ENCODE measurements around the gene PPM1L.

PPM1L gene

GRCh38 chr3:160768918-160769317 is 12.9 kb downstream of the PPM1L start:
- Histone ChIP-seq H3K9ac (ENCODE audit: low read length) (no peak overlapping the region), H3K27me3 (ENCODE audit: control insufficient read depth, insufficient read depth, low read length) (no peaks in the 10 kb centered on the region), H3K36me3 (ENCODE audit: control insufficient read depth, insufficient read depth, low read length) (no peaks in the 10 kb centered on the region), H3K4me3 (ENCODE audit: low read length) (no peak overlapping the region), H3K9me3 (ENCODE audit: control insufficient read depth, low read length) (no peaks in the 10 kb centered on the region), H3K4me1 (ENCODE audit: control insufficient read depth, insufficient read depth, low read length) (no peaks in the 10 kb centered on the region)

DNA sequence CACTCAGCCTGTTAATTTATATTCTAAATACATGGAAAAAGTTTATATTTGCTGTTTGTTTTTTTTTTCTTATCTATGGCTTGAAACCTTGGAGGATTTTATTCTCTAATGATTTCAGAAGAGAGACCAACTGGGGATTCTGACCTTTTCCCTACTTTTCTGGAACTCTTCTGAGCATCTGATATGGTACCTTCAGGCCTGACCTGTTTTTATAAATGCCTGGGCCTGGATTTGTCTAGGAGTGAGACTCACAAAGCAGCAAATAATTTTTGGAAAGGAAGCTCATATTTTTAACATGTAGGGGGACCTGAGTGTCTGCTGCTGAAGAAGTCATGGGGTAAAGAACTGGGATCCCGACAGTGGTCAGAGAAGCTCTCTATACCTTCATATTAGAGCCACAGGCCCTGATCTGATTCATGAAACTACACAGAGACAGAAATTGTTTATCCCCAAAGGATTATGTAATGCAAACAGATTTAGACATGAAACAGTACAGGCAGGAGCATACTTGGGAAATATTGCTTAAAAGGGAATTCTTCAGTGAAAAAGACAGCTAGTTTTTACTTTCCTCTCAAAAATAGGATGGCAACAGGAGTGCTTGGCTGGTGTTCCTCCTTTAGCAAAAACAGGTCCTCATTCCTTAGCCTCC is 15.9 kb downstream of the PPM1L start:
- Histone ChIP-seq H3K9ac (ENCODE audit: low read length) (no peak overlapping the region), H3K4me1 (ENCODE audit: control insufficient read depth, insufficient read depth, low read length) (no peaks in the 10 kb centered on the region), H3K36me3 (ENCODE audit: control insufficient read depth, insufficient read depth, low read length) (no peaks in the 10 kb centered on the region), H3K27me3 (ENCODE audit: control insufficient read depth, insufficient read depth, low read length) (no peaks in the 10 kb centered on the region), H3K9me3 (ENCODE audit: control insufficient read depth, low read length) (no peaks in the 10 kb centered on the region), H3K4me3 (ENCODE audit: low read length) (no peak overlapping the region)

DNA sequence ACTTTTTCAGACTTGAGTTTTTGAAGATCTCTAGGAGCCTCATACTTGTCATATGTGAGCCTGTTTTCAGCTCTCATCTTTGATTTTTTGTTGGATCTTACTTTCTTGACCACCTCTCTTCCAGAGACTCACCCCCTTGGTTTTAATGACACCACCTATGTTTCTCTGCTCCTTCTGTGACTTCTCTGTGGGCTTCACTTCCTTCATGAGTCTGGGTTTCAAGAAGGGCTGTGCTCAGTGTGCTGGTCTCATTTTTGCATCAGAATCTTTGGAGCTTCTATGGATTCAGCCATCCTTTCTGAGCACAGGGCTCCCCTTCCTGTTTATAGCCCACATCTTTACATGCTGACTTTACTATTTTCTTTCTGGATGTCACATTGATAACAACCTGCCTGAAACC is 17.7 kb downstream of the PPM1L start:
- H3K9ac ChIP-seq (ENCODE audit: low read length), result no peak overlapping the region
- H3K36me3 ChIP-seq (ENCODE audit: control insufficient read depth, insufficient read depth, low read length), result no peaks in the 10 kb centered on the region
- H3K27me3 ChIP-seq (ENCODE audit: control insufficient read depth, insufficient read depth, low read length), result no peaks in the 10 kb centered on the region
- no peaks in the 10 kb centered on the region for H3K4me1 ChIP-seq (ENCODE audit: control insufficient read depth, insufficient read depth, low read length)
- no peak overlapping the region for H3K4me3 ChIP-seq (ENCODE audit: low read length)
- no peaks in the 10 kb centered on the region for H3K9me3 ChIP-seq (ENCODE audit: control insufficient read depth, low read length)

GRCh38 chr3:160774172-160774571 is 18.1 kb downstream of the PPM1L start:
- no peaks in the 10 kb centered on the region for H3K4me1 ChIP-seq (ENCODE audit: control insufficient read depth, insufficient read depth, low read length)
- H3K36me3 ChIP-seq (ENCODE audit: control insufficient read depth, insufficient read depth, low read length), result no peaks in the 10 kb centered on the region
- no peak overlapping the region for H3K9ac ChIP-seq (ENCODE audit: low read length)
- no peaks in the 10 kb centered on the region for H3K9me3 ChIP-seq (ENCODE audit: control insufficient read depth, low read length)
- no peak overlapping the region for H3K4me3 ChIP-seq (ENCODE audit: low read length)
- H3K27me3 ChIP-seq (ENCODE audit: control insufficient read depth, insufficient read depth, low read length), result no peaks in the 10 kb centered on the region

GRCh38 chr3:160778480-160778879 is 22.4 kb downstream of the PPM1L start:
- Histone ChIP-seq H3K36me3 (ENCODE audit: control insufficient read depth, insufficient read depth, low read length) (no peaks in the 10 kb centered on the region), H3K9me3 (ENCODE audit: control insufficient read depth, low read length) (no peaks in the 10 kb centered on the region), H3K4me1 (ENCODE audit: control insufficient read depth, insufficient read depth, low read length) (no peaks in the 10 kb centered on the region), H3K4me3 (ENCODE audit: low read length) (no peak overlapping the region), H3K9ac (ENCODE audit: low read length) (no peak overlapping the region), H3K27me3 (ENCODE audit: control insufficient read depth, insufficient read depth, low read length) (no peaks in the 10 kb centered on the region)

DNA sequence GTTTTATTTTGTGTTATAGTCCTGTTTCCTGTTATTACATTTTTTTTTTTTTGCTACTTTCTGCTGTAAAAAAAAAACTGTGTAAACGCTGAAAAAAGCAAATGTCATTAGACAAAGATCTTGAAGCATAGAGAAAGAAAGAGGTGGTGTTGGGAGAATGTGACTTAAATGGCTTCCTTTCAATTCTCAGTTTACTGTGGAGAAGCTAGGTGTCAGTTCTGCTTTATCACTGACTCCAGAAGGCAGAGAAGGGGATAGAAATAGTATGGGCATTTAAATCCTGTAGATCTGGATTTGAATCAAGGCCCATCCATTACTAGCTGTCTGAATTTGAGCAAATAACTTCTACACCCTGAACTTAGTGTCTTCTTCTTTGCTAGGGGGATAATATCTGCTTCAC is 23.0 kb downstream of the PPM1L start:
- Histone ChIP-seq H3K27me3 (ENCODE audit: control insufficient read depth, insufficient read depth, low read length) (no peaks in the 10 kb centered on the region), H3K36me3 (ENCODE audit: control insufficient read depth, insufficient read depth, low read length) (no peaks in the 10 kb centered on the region), H3K9me3 (ENCODE audit: control insufficient read depth, low read length) (no peaks in the 10 kb centered on the region), H3K4me3 (ENCODE audit: low read length) (no peak overlapping the region), H3K9ac (ENCODE audit: low read length) (no peak overlapping the region), H3K4me1 (ENCODE audit: control insufficient read depth, insufficient read depth, low read length) (no peaks in the 10 kb centered on the region)

DNA sequence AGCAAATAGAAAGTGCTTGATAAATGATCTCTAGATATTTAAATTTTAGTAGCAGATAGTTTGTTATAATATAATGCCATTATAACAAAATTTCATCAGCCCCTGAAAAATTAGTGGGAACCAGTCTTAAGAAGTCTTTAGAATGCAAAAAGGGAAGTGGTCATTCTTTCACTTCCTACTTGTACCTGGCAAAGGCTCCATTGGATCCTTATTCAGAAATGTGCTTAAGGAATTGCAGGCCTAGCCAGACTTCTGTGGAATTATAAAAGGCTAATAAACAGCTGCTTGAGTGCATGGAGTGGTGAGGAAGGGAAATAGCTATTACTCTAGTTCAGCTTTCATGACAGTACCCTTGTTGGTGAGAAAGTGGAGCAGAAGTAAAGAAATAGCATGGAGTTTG is 24.2 kb downstream of the PPM1L start:
- Histone ChIP-seq H3K27me3 (ENCODE audit: control insufficient read depth, insufficient read depth, low read length) (no peaks in the 10 kb centered on the region), H3K4me3 (ENCODE audit: low read length) (no peak overlapping the region), H3K9ac (ENCODE audit: low read length) (no peak overlapping the region), H3K36me3 (ENCODE audit: control insufficient read depth, insufficient read depth, low read length) (no peaks in the 10 kb centered on the region), H3K4me1 (ENCODE audit: control insufficient read depth, insufficient read depth, low read length) (peaks cover under 1% of the 10 kb centered on the region), H3K9me3 (ENCODE audit: control insufficient read depth, low read length) (no peaks in the 10 kb centered on the region)

DNA sequence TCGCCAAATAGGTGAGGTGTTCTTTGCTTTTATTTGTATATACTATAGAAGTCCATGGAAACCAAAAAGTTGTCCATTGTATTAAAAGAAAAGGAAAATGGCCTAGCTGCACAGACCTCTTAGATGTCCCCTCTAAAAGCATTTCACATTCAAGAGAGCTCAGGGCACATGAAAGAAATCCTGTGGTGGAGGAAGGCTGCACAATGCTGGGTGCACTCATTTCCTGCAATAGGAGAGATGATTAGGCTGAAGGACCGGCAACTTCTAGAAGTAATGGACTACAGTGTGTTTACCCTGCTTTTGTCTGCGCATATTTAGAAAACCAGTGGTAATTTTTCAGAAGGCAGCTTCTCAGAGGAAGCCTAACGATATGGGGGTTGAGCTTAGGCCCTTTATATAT is 25.4 kb downstream of the PPM1L start:
- no peak overlapping the region for H3K9ac ChIP-seq (ENCODE audit: low read length)
- H3K4me3 ChIP-seq (ENCODE audit: low read length), result no peak overlapping the region
- no peaks in the 10 kb centered on the region for H3K36me3 ChIP-seq (ENCODE audit: control insufficient read depth, insufficient read depth, low read length)
- peaks cover 5% of the 10 kb centered on the region for H3K4me1 ChIP-seq (ENCODE audit: control insufficient read depth, insufficient read depth, low read length)
- no peaks in the 10 kb centered on the region for H3K9me3 ChIP-seq (ENCODE audit: control insufficient read depth, low read length)
- H3K27me3 ChIP-seq (ENCODE audit: control insufficient read depth, insufficient read depth, low read length), result no peaks in the 10 kb centered on the region

DNA sequence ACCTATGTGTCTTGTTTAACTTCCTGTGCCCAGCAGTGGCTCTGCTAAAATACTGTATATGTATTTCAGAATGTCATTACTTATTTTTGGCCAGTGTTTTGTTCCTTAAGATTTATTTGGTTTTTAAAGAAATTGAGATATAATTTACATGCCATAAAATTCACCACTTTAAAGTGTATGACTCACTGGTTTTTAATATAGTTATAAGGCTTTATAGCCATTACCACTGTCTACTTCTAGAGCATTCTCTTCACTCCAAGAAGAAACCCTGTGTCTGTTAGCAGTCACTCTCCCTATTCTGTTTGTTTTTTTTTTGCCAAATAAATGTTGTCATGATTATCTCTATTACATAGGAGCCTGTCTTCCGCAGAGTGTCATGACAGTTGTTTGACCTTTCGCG is 25.8 kb downstream of the PPM1L start:
- peaks cover 5% of the 10 kb centered on the region for H3K4me1 ChIP-seq (ENCODE audit: control insufficient read depth, insufficient read depth, low read length)
- H3K9ac ChIP-seq (ENCODE audit: low read length), result no peak overlapping the region
- H3K27me3 ChIP-seq (ENCODE audit: control insufficient read depth, insufficient read depth, low read length), result no peaks in the 10 kb centered on the region

DNA sequence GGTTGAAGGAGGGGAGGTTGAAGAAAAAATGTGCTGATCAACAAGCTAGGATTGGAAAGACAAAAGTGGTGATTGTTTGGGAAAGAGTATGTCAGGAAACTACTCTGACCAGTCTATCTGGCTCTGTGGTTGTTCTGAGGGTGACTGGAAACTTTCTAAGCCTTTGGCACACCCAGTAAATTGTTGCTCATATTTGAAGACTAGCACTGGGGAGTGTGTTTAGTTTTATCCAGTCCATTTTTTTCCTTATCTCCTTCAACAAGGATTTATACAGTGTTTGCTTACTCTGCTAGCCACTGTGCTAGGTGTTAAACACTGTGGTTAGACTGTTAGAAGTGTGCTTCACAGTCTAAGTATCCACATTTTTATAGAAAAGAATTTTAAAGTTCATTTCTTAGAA is 28.8 kb downstream of the PPM1L start:
- Histone ChIP-seq H3K9ac (ENCODE audit: low read length) (no peak overlapping the region), H3K4me3 (ENCODE audit: low read length) (no peak overlapping the region), H3K36me3 (ENCODE audit: control insufficient read depth, insufficient read depth, low read length) (no peaks in the 10 kb centered on the region), H3K27me3 (ENCODE audit: control insufficient read depth, insufficient read depth, low read length) (no peaks in the 10 kb centered on the region), H3K4me1 (ENCODE audit: control insufficient read depth, insufficient read depth, low read length) (peaks cover 5% of the 10 kb centered on the region), H3K9me3 (ENCODE audit: control insufficient read depth, low read length) (no peaks in the 10 kb centered on the region)

More for the DNA sequence above, 25.8 kb downstream of the PPM1L start:
- H3K9me3 ChIP-seq (ENCODE audit: control insufficient read depth, low read length), result no peaks in the 10 kb centered on the region
- no peak overlapping the region for H3K4me3 ChIP-seq (ENCODE audit: low read length)
- no peaks in the 10 kb centered on the region for H3K36me3 ChIP-seq (ENCODE audit: control insufficient read depth, insufficient read depth, low read length)

DNA sequence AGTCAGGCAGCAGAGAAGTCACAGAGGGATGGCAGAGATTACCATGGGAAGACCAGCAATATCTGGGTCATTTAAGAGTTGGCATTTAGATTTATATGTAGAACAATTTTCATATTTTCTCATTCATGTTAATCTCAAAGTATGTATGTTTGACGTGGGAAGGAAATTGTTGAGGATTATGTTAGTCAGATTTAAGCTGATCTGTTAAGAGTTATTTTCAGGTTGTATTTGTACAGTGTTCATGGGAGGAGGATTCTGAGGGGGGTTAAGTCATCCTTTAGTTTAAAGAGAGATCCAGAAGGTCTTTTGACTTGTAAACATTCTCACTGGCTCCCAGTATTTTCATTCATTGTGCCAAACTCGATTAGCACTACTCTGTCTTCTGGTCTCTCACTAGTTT is 34.7 kb downstream of the PPM1L start:
- H3K4me3 ChIP-seq (ENCODE audit: low read length), result no peak overlapping the region
- H3K9ac ChIP-seq (ENCODE audit: low read length), result no peak overlapping the region
- H3K4me1 ChIP-seq (ENCODE audit: control insufficient read depth, insufficient read depth, low read length), result peaks cover 21% of the 10 kb centered on the region
- no peaks in the 10 kb centered on the region for H3K36me3 ChIP-seq (ENCODE audit: control insufficient read depth, insufficient read depth, low read length)
- no peaks in the 10 kb centered on the region for H3K27me3 ChIP-seq (ENCODE audit: control insufficient read depth, insufficient read depth, low read length)
- H3K9me3 ChIP-seq (ENCODE audit: control insufficient read depth, low read length), result no peaks in the 10 kb centered on the region

DNA sequence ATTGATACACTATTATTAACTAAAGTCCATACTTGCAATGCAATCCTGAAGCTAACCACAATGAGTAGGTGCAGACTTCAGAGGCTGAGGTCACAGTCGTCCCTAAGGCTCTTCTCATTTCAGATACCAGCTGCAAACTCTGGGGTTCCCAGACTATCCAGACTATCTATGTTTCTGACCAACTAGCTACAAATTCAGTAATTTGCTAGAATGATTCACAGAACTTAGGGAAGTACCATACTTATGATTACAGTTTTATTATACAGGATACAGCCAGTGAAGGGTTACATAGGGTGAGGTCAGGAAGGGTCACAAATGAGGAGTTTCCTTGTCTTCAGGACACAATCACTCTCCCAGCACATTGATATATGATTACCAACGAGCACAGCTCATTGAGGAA is 36.5 kb downstream of the PPM1L start:
- Histone ChIP-seq H3K9me3 (ENCODE audit: control insufficient read depth, low read length) (no peaks in the 10 kb centered on the region), H3K27me3 (ENCODE audit: control insufficient read depth, insufficient read depth, low read length) (no peaks in the 10 kb centered on the region), H3K36me3 (ENCODE audit: control insufficient read depth, insufficient read depth, low read length) (no peaks in the 10 kb centered on the region), H3K4me3 (ENCODE audit: low read length) (no peak overlapping the region), H3K9ac (ENCODE audit: low read length) (no peak overlapping the region), H3K4me1 (ENCODE audit: control insufficient read depth, insufficient read depth, low read length) (peaks cover 36% of the 10 kb centered on the region)

GRCh38 chr3:160793722-160794252 is 37.8 kb downstream of the PPM1L start:
- peaks cover 39% of the 10 kb centered on the region for H3K4me1 ChIP-seq (ENCODE audit: control insufficient read depth, insufficient read depth, low read length)
- no peak overlapping the region for H3K4me3 ChIP-seq (ENCODE audit: low read length)
- H3K9me3 ChIP-seq (ENCODE audit: control insufficient read depth, low read length), result no peaks in the 10 kb centered on the region
- no peaks in the 10 kb centered on the region for H3K27me3 ChIP-seq (ENCODE audit: control insufficient read depth, insufficient read depth, low read length)
- no peak overlapping the region for H3K9ac ChIP-seq (ENCODE audit: low read length)
- H3K36me3 ChIP-seq (ENCODE audit: control insufficient read depth, insufficient read depth, low read length), result no peaks in the 10 kb centered on the region

Data from mucosa of stomach (tissue), 1 donor.